CD8-positive, alpha-beta memory T cell (primary cell): ENCODE measurements around the gene HOMER2. TPM values are rescaled to one million over a fixed set of nuclear protein-coding genes. Genes with fewer than 3 reads are reported as not detected.
A peak's percentile ranks its signal among the peaks of the same experiment; 100 is the strongest.

Experiments used
- CTCF ChIA-PET: fragments of 350-600 bp; sonication (Branson Sonifier 250); formaldehyde crosslinking; loops from one replicate; lab custom pipeline; 2021; ENCODE audit warnings: antibody characterized with exemption; lab: Charles Lee
- POLR2A ChIA-PET: fragments of 350-600 bp; sonication (Branson Sonifier 250); formaldehyde crosslinking; loops from one replicate; lab custom pipeline; 2021; ENCODE audit warnings: antibody characterized with exemption; lab: Charles Lee
- DNase-seq, 5 donors: peaks; one replicate each; pipeline versions ENCODE4 v3.0.0 to v3.0.0-alpha.2; 2020 to 2022; ENCODE audit warnings: mixed read lengths in 1 of 5
- H3K27ac ChIP-seq: one replicate; pipeline ENCODE4 v1.7.0; 2013; ENCODE audit warnings: low read depth, mild to moderate bottlenecking, low read length, moderate library complexity
- H3K27me3 ChIP-seq: 2 replicates; pipeline ENCODE4 v1.7.0; 2013; ENCODE audit warnings: low read length, mild to moderate bottlenecking; ENCODE audit not compliant: insufficient read depth, poor library complexity, severe bottlenecking
- H3K36me3 ChIP-seq: 2 replicates; pipeline ENCODE4 v1.7.0; 2013; ENCODE audit warnings: mild to moderate bottlenecking, low read length, moderate library complexity; ENCODE audit not compliant: insufficient read depth
- H3K4me1 ChIP-seq: 2 replicates; pipeline ENCODE4 v1.7.0; 2013; ENCODE audit warnings: mild to moderate bottlenecking, low read length, moderate library complexity; ENCODE audit not compliant: insufficient read depth
- H3K4me3 ChIP-seq: 2 replicates; pipeline ENCODE4 v1.7.0; 2013; ENCODE audit warnings: mild to moderate bottlenecking, low read length
- H3K9me3 ChIP-seq: 2 replicates; pipeline ENCODE4 v1.7.0; 2013; ENCODE audit warnings: mild to moderate bottlenecking, low read length
- H3K27ac Mint-ChIP-seq, 8 donors: one replicate each; pipeline ENCODE4 v1.8.0; 2020 to 2021; ENCODE audit warnings: mixed read lengths in 8 of 8, mild to moderate bottlenecking in 6 of 8, inconsistent platforms in 3 of 8, moderate library complexity in 3 of 8
- H3K27me3 Mint-ChIP-seq, 2 donors: one replicate each; pipeline ENCODE4 v1.8.0; 2020 to 2021; ENCODE audit warnings: mixed read lengths in 2 of 2, mild to moderate bottlenecking in 1 of 2, moderate library complexity in 1 of 2
- H3K36me3 Mint-ChIP-seq, 3 donors: one replicate each; pipeline ENCODE4 v1.8.0; 2020 to 2021; ENCODE audit warnings: mixed read lengths in 3 of 3, inconsistent platforms in 1 of 3, mild to moderate bottlenecking in 1 of 3
- H3K4me1 Mint-ChIP-seq, 3 donors: one replicate each; pipeline ENCODE4 v1.8.0; 2020 to 2021; ENCODE audit warnings: mixed read lengths in 3 of 3, inconsistent platforms in 1 of 3, mild to moderate bottlenecking in 1 of 3
- H3K4me3 Mint-ChIP-seq, 7 donors: one replicate each; pipeline ENCODE4 v1.8.0; 2020 to 2021; ENCODE audit warnings: mixed read lengths in 7 of 7, mild to moderate bottlenecking in 6 of 7, moderate library complexity in 4 of 7, inconsistent platforms in 2 of 7
- H3K9me3 Mint-ChIP-seq, 5 donors: one replicate each; pipeline ENCODE4 v1.8.0; 2020 to 2022; ENCODE audit warnings: mixed read lengths in 5 of 5, mild to moderate bottlenecking in 3 of 5, moderate library complexity in 2 of 5, inconsistent platforms in 1 of 5
- polyA plus RNA-seq: library from polyadenylated mRNA; unstranded; fragments of 300-500 nt; fragmentation: Illumina TruSeq; gene quantifications from one replicate; pipeline ENCODE4 v1.2.3, GENCODE V29; 2021
- total RNA-seq, 2 experiments: library from RNA; stranded (reverse); gene quantifications; one replicate each; pipeline ENCODE4 v1.2.3, GENCODE V29; 2021

HOMER2 gene
- total and polyA plus RNA-seq, 3 experiments from 2014 or later: 1.6 to 14.1 (median 13.6) TPM

- H3K9me3 Mint-ChIP-seq: no peaks in the 10 kb centered on the region
- H3K27me3 Mint-ChIP-seq: no peaks in the 10 kb centered on the region
- no peaks in the 10 kb centered on the region for H3K4me1 ChIP-seq
- no peak overlapping the region for H3K27ac ChIP-seq
- POLR2A ChIA-PET: no interaction called here
- no peak overlapping the region for H3K4me3 Mint-ChIP-seq
- peaks cover 0 to 7% (median 6%) of the 10 kb centered on the region in 3 donors for H3K4me1 Mint-ChIP-seq
- H3K36me3 ChIP-seq: no peaks in the 10 kb centered on the region
- CTCF ChIA-PET: no interaction called here
- no peak overlapping the region for H3K27ac Mint-ChIP-seq
- no peak overlapping the region for H3K4me3 ChIP-seq
- no peaks in the 10 kb centered on the region for H3K36me3 Mint-ChIP-seq
- DNase-seq: no peak
- H3K27me3 ChIP-seq: no peaks in the 10 kb centered on the region
- H3K9me3 ChIP-seq: no peaks in the 10 kb centered on the region
Observed at GRCh38 chr15:82858932-82859331, 93.6 kb downstream of the HOMER2 start.

- no peaks in the 10 kb centered on the region for H3K4me1 ChIP-seq
- H3K9me3 ChIP-seq: no peaks in the 10 kb centered on the region
- H3K9me3 Mint-ChIP-seq: no peaks in the 10 kb centered on the region
- ChIA-PET CTCF (no interaction called here), POLR2A (no interaction called here)
- no peaks in the 10 kb centered on the region for H3K36me3 Mint-ChIP-seq
- H3K27ac ChIP-seq: no peak overlapping the region
- no peak overlapping the region for H3K27ac Mint-ChIP-seq
- H3K27me3 ChIP-seq: no peaks in the 10 kb centered on the region
- peaks cover 0 to 7% (median 6%) of the 10 kb centered on the region in 3 donors for H3K4me1 Mint-ChIP-seq
- H3K4me3 Mint-ChIP-seq: no peak overlapping the region
- peaks cover 0 to 2% of the 10 kb centered on the region in 2 donors for H3K27me3 Mint-ChIP-seq
- DNase-seq: no peak
- no peaks in the 10 kb centered on the region for H3K36me3 ChIP-seq
- no peak overlapping the region for H3K4me3 ChIP-seq
Observed at GRCh38 chr15:82856397-82857170, 95.9 kb downstream of the HOMER2 start.

GRCh38 chr15:82855286-82856100 lies 97.0 kb downstream of the HOMER2 start:
- ChIA-PET CTCF (interaction anchor here (0.7 kb wide), 1 partner anchor 979 kb away, joined by 3 read pairs; no protein-coding TSS in a partner anchor), POLR2A (no interaction called here)
- Histone ChIP-seq H3K4me3 (no peak overlapping the region), H3K4me1 (no peaks in the 10 kb centered on the region), H3K27ac (no peak overlapping the region), H3K27me3 (no peaks in the 10 kb centered on the region), H3K9me3 (no peaks in the 10 kb centered on the region), H3K36me3 (no peaks in the 10 kb centered on the region)
- Mint-ChIP-seq H3K4me3 (no peak overlapping the region), H3K9me3 (no peaks in the 10 kb centered on the region), H3K4me1 (peaks cover 0 to 7% (median 6%) of the 10 kb centered on the region in 3 donors), H3K27ac (peak overlapping the region in 2 of 8 donors; percentile 17 to 54), H3K36me3 (no peaks in the 10 kb centered on the region), H3K27me3 (peaks cover 0 to 2% of the 10 kb centered on the region in 2 donors)
- no peak for DNase-seq

GRCh38 chr15:82854554-82854953 lies 98.0 kb downstream of the HOMER2 start:
- no peak overlapping the region for H3K27ac Mint-ChIP-seq
- H3K4me1 Mint-ChIP-seq: peaks cover 0 to 7% (median 6%) of the 10 kb centered on the region in 3 donors
- Histone ChIP-seq H3K36me3 (no peaks in the 10 kb centered on the region), H3K4me1 (no peaks in the 10 kb centered on the region), H3K9me3 (no peaks in the 10 kb centered on the region), H3K4me3 (no peak overlapping the region), H3K27ac (no peak overlapping the region), H3K27me3 (no peaks in the 10 kb centered on the region)
- peaks cover 0 to 2% of the 10 kb centered on the region in 2 donors for H3K27me3 Mint-ChIP-seq
- H3K4me3 Mint-ChIP-seq: peak overlapping the region in 1 of 7 donors; percentile 23
- ChIA-PET CTCF (interaction anchor here (0.7 kb wide), 1 partner anchor 980 kb away, joined by 3 read pairs; no protein-coding TSS in a partner anchor), POLR2A (no interaction called here)
- no peaks in the 10 kb centered on the region for H3K9me3 Mint-ChIP-seq
- DNase-seq: no peak
- no peaks in the 10 kb centered on the region for H3K36me3 Mint-ChIP-seq

DNA sequence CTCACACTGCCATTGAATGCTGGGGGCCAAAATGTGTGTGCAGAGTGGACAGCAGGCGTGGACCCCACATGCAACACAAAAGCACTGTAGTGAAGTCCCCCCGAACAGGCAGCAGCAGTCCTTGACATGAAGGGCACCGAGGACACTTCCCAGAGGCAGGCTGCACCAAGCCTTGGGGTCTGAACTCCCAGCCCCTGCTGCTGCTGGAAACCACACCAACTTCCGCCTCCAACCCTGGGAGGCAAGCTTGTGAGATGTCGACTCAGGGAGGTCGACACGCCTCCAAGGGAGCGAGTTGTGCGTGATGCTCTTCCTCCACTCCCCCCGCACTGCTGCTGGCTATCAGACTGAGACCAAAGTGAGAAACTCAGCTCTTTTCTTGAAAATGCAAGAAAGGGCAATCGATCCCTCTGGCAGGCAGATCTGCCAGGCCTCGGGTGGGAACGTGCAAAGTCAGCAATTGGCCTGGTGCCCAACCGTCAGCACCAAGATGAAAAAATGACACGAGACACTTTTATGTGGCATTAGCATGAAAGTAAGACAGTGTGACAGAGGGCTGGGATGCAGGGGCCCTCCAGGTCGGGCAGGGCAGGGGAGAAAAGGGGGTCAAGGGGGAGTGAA lies 99.5 kb downstream of the HOMER2 start:
- ChIA-PET CTCF (no interaction called here), POLR2A (no interaction called here)
- Histone ChIP-seq H3K4me3 (no peak overlapping the region), H3K27ac (no peak overlapping the region), H3K27me3 (no peaks in the 10 kb centered on the region), H3K9me3 (no peaks in the 10 kb centered on the region), H3K4me1 (no peaks in the 10 kb centered on the region), H3K36me3 (no peaks in the 10 kb centered on the region)
- peaks cover 0 to 7% (median 6%) of the 10 kb centered on the region in 3 donors for H3K4me1 Mint-ChIP-seq
- DNase-seq: peak in 1 of 5 donors; percentile 12
- no peak overlapping the region for H3K27ac Mint-ChIP-seq
- H3K9me3 Mint-ChIP-seq: no peaks in the 10 kb centered on the region
- no peak overlapping the region for H3K4me3 Mint-ChIP-seq
- no peaks in the 10 kb centered on the region for H3K36me3 Mint-ChIP-seq
- H3K27me3 Mint-ChIP-seq: peaks cover 0 to 2% of the 10 kb centered on the region in 2 donors

DNA sequence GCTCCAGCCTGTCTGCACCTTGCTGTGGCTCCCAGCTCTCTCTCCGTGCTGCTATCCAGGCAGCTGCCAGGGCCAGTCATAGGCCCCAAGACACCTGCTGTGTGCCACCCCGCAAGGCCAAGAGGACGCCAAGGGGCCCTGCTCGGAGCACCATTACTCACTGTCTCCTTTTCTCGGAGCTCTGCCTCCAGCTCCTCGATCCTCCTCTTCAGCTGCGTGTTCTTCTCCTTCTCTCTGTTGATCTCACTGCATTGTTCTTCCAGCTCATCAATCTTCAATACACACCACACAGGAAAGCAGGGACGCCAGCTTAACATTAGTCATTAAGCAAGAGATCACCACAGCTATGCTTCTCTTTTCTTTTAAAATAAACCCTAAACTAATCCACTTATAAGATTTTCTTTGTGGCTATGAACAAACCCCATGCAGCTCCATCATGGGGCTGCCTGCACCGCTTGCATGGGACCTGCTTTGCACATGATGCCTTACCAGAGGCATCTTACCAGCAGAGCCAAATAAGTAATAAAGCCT lies 100.5 kb downstream of the HOMER2 start:
- POLR2A ChIA-PET: no interaction called here
- no peaks in the 10 kb centered on the region for H3K9me3 ChIP-seq
- H3K27me3 ChIP-seq: no peaks in the 10 kb centered on the region
- Mint-ChIP-seq H3K27ac (peak overlapping the region in 1 of 8 donors; percentile 11), H3K4me1 (peaks cover 0 to 7% (median 6%) of the 10 kb centered on the region in 3 donors), H3K27me3 (peaks cover 0 to 2% of the 10 kb centered on the region in 2 donors), H3K36me3 (no peaks in the 10 kb centered on the region), H3K9me3 (no peaks in the 10 kb centered on the region), H3K4me3 (no peak overlapping the region)
- no peaks in the 10 kb centered on the region for H3K36me3 ChIP-seq
- CTCF ChIA-PET: no interaction called here
- H3K27ac ChIP-seq: no peak overlapping the region
- no peak overlapping the region for H3K4me3 ChIP-seq
- DNase-seq: no peak
- H3K4me1 ChIP-seq: no peaks in the 10 kb centered on the region

DNA sequence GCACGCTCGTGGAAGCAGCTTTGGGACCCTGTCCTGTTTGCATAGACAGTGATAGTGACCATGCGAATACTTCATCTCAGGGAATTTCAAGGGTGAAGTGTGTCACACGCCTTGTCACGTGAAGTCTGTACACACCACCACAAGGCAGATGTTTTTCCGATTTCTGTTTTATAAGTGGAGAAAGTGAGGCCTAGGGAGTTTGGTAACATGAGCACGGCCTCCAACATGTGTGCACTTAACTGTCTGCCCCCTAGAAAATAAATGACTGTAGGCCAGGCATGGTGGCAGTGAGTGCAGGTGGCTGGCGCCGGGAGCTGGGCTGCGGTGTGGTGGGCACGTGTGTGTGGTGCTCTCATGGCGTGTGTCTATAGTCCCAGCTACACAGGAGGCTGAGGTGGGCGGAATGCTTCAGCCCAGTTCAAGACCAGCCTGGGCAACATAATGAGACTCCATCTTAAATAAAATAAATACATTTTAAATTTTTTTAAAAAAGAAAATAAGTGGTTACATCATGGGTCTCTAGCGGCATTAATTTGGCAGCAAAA lies 101.1 kb downstream of the HOMER2 start:
- Mint-ChIP-seq H3K27ac (no peak overlapping the region), H3K4me3 (no peak overlapping the region), H3K4me1 (peaks cover 0 to 7% (median 6%) of the 10 kb centered on the region in 3 donors), H3K27me3 (peaks cover 0 to 2% of the 10 kb centered on the region in 2 donors), H3K36me3 (no peaks in the 10 kb centered on the region), H3K9me3 (no peaks in the 10 kb centered on the region)
- Histone ChIP-seq H3K9me3 (no peaks in the 10 kb centered on the region), H3K27me3 (no peaks in the 10 kb centered on the region), H3K36me3 (no peaks in the 10 kb centered on the region), H3K4me3 (no peak overlapping the region), H3K27ac (no peak overlapping the region), H3K4me1 (no peaks in the 10 kb centered on the region)
- ChIA-PET CTCF (interaction anchor here (1.5 kb wide), 1 partner anchor 43 kb away, joined by 4 read pairs; no protein-coding TSS in a partner anchor), POLR2A (no interaction called here)
- DNase-seq: no peak
